T-helper 2 cell treated with Interferon-gamma antibody and Interleukin-4, amounts not matched to agents 5 μg/mL and 100 μg/mL, for 36 hours (primary cell): Measurements from ENCODE around the gene ZNF280D.

ENCODE experiments used
- DNase-seq: peaks from one replicate; pipeline ENCODE4 v3.0.0; 2021; ENCODE audit warnings: low spot score
- H3K27ac Mint-ChIP-seq: one replicate; pipeline ENCODE4 v1.8.0; 2021; ENCODE audit warnings: mild to moderate bottlenecking, mixed read lengths
- H3K27me3 Mint-ChIP-seq: one replicate; pipeline ENCODE4 v1.8.0; 2021; ENCODE audit warnings: low read depth, mixed read lengths
- H3K36me3 Mint-ChIP-seq: one replicate; pipeline ENCODE4 v1.8.0; 2021; ENCODE audit warnings: low read depth, mixed read lengths
- H3K4me1 Mint-ChIP-seq: one replicate; pipeline ENCODE4 v1.8.0; 2021; ENCODE audit warnings: low read depth, mixed read lengths
- H3K4me3 Mint-ChIP-seq: one replicate; pipeline ENCODE4 v1.8.0; 2022; ENCODE audit warnings: mild to moderate bottlenecking, moderate library complexity, mixed read lengths
- H3K9me3 Mint-ChIP-seq: one replicate; pipeline ENCODE4 v1.8.0; 2021; ENCODE audit warnings: mixed read lengths

Gene ZNF280D

GRCh38 chr15:56619887-56620286 is 113.4 kb downstream of the ZNF280D start:
- Mint-ChIP-seq H3K36me3 (no peaks in the 10 kb centered on the region), H3K9me3 (peaks cover 7% of the 10 kb centered on the region), H3K4me3 (no peak overlapping the region), H3K4me1 (peaks cover 4% of the 10 kb centered on the region), H3K27ac (no peak overlapping the region), H3K27me3 (peaks cover 13% of the 10 kb centered on the region)
- DNase-seq = no peak

DNA sequence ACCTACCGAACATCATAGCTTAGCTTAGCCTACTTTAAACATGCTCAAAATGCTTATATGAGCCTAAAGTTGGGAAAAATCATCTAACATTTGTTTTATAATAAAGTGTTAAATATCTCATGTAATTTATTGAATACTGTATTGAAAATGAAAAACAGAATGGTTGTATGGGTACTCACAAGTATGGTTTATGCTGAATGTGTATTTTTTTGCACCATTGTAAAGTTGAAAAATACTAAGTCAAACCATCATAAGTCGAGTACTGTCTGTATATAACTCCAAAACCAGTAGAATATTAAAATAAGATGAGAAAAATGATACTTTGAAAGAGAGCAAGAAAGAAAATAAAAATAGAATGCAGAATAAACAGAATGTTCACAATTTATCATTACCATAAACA is 115.7 kb downstream of the ZNF280D start:
- Mint-ChIP-seq H3K27me3 (peaks cover 30% of the 10 kb centered on the region), H3K36me3 (peaks cover 1% of the 10 kb centered on the region), H3K4me3 (no peak overlapping the region), H3K9me3 (peaks cover 7% of the 10 kb centered on the region), H3K27ac (no peak overlapping the region), H3K4me1 (peaks cover 9% of the 10 kb centered on the region)
- no peak for DNase-seq

DNA sequence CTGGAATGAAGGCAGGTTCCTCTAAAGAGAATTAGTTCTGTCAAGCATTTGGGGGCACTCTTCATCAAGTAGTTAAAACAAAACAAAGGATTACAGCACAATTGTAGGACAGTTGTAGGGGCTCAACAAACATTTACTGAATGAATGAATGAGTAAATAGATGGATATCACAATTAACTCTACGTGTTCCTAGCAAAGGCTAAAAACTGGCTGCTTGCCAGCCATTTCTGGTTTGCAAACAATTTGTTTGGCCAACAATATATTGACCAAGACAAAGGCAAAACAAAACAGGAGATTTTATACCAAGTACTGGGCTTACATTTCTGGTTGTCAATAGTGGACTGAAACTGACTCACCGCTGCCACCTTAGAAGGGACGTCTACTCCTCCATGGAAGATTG is 116.8 kb downstream of the ZNF280D start:
- no peak for DNase-seq
- no peak overlapping the region for H3K27ac Mint-ChIP-seq
- H3K4me1 Mint-ChIP-seq = peaks cover 9% of the 10 kb centered on the region
- H3K4me3 Mint-ChIP-seq = no peak overlapping the region
- H3K27me3 Mint-ChIP-seq = peaks cover 35% of the 10 kb centered on the region
- peaks cover 7% of the 10 kb centered on the region for H3K9me3 Mint-ChIP-seq
- H3K36me3 Mint-ChIP-seq = peaks cover 1% of the 10 kb centered on the region

- H3K36me3 Mint-ChIP-seq = peaks cover 1% of the 10 kb centered on the region
- no peak overlapping the region for H3K27ac Mint-ChIP-seq
- no peak for DNase-seq
- H3K27me3 Mint-ChIP-seq = peaks cover 47% of the 10 kb centered on the region
- H3K9me3 Mint-ChIP-seq = no peaks in the 10 kb centered on the region
- H3K4me1 Mint-ChIP-seq = peaks cover 5% of the 10 kb centered on the region
- H3K4me3 Mint-ChIP-seq = no peak overlapping the region
Measured at GRCh38 chr15:56613811-56614210, 119.5 kb downstream of the ZNF280D start.

- no peak for DNase-seq
- Mint-ChIP-seq H3K36me3 (peaks cover under 1% of the 10 kb centered on the region), H3K27ac (no peak overlapping the region)
Measured at GRCh38 chr15:56608993-56609392, 124.3 kb downstream of the ZNF280D start.

DNA sequence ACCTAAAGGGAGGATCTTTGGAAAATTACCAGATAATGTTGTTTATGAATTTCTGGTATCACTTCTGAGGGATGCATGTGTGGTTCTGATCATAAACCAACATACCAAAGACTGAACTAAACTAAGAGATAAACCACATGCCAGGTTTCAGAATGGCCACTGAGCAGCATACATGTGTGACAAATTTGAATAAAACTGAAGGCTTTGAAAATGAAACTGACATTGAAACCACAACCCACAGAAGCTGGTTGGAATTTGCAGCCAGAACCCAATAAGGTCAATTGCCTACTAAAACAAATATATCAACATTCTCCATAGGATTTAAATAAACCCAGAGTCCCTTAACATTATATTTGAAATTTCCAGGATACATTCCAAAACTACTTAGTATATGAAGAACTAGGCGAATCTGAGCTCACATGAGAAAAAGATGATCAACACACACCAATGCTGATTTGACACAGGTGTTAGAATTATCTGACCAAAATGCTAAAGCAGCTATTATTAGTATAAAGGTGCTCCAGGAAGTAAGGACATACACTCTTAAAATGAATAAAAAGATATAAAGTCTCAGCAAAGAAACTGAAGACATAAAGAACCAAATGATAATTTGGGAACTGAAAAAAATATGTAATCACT is 125.0 kb downstream of the ZNF280D start:
- Mint-ChIP-seq H3K27me3 (peaks cover 21% of the 10 kb centered on the region), H3K27ac (no peak overlapping the region), H3K36me3 (no peaks in the 10 kb centered on the region), H3K4me3 (no peak overlapping the region), H3K9me3 (no peaks in the 10 kb centered on the region), H3K4me1 (peaks cover 11% of the 10 kb centered on the region)
- DNase-seq = peak; percentile 6

More at GRCh38 chr15:56608993-56609392, 124.3 kb downstream of the ZNF280D start:
- H3K27me3 Mint-ChIP-seq = peaks cover 29% of the 10 kb centered on the region
- H3K4me1 Mint-ChIP-seq = peaks cover 15% of the 10 kb centered on the region
- no peaks in the 10 kb centered on the region for H3K9me3 Mint-ChIP-seq
- no peak overlapping the region for H3K4me3 Mint-ChIP-seq

- no peak for DNase-seq
- H3K4me1 Mint-ChIP-seq = no peaks in the 10 kb centered on the region
- peaks cover 13% of the 10 kb centered on the region for H3K9me3 Mint-ChIP-seq
- H3K27me3 Mint-ChIP-seq = peaks cover 2% of the 10 kb centered on the region
- no peak overlapping the region for H3K4me3 Mint-ChIP-seq
- H3K36me3 Mint-ChIP-seq = no peaks in the 10 kb centered on the region
- no peak overlapping the region for H3K27ac Mint-ChIP-seq
Measured at GRCh38 chr15:56602253-56602652, 131.1 kb downstream of the ZNF280D start.

- Mint-ChIP-seq H3K9me3 (peaks cover 13% of the 10 kb centered on the region), H3K36me3 (no peaks in the 10 kb centered on the region), H3K27ac (no peak overlapping the region), H3K27me3 (no peaks in the 10 kb centered on the region), H3K4me1 (no peaks in the 10 kb centered on the region), H3K4me3 (no peak overlapping the region)
- no peak for DNase-seq
Measured at GRCh38 chr15:56600380-56600779, 132.9 kb downstream of the ZNF280D start.

DNA sequence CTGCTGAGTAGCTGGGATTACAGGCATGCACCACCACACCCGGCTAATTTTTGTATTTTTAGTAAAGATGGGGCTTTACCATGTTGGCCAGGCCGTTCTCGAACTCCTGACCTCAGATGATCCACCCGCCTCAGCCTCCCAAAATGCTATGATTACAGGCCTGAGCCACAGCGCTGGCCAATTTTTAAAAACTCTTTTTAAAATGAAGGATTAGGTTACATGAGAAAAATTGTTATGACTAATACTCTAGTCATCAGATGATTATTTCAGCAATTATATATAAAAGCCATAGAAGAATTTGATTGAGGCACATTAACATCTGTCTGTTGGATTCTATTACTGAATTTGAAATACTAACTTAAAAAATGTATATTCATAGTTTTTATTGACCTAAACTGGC is 134.3 kb downstream of the ZNF280D start:
- Mint-ChIP-seq H3K9me3 (peaks cover 13% of the 10 kb centered on the region), H3K36me3 (no peaks in the 10 kb centered on the region), H3K4me3 (no peak overlapping the region), H3K27ac (no peak overlapping the region), H3K27me3 (peaks cover 5% of the 10 kb centered on the region), H3K4me1 (no peaks in the 10 kb centered on the region)
- no peak for DNase-seq

DNA sequence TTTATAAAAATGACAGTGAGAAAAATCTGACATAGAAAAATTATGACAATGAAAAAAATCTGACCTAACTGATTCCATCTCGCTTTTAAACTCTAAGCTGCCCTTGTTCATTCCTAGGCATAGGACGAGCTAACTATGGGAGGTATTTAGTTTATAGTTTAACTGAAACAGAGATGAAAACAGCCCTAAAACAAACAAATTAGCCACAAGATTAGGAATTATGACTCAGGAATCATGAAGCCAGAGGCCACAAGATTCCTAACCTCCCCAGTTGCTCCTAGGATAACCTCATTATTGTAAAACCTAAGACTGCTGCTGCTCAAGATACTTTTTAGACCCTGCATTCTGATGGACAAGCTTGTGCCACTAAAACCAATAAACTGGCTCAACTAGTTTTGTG is 145.6 kb downstream of the ZNF280D start:
- H3K9me3 Mint-ChIP-seq = peaks cover 40% of the 10 kb centered on the region
- no peaks in the 10 kb centered on the region for H3K36me3 Mint-ChIP-seq
- H3K27me3 Mint-ChIP-seq = no peaks in the 10 kb centered on the region
- no peak for DNase-seq
- H3K27ac Mint-ChIP-seq = no peak overlapping the region
- no peak overlapping the region for H3K4me3 Mint-ChIP-seq
- no peaks in the 10 kb centered on the region for H3K4me1 Mint-ChIP-seq

DNA sequence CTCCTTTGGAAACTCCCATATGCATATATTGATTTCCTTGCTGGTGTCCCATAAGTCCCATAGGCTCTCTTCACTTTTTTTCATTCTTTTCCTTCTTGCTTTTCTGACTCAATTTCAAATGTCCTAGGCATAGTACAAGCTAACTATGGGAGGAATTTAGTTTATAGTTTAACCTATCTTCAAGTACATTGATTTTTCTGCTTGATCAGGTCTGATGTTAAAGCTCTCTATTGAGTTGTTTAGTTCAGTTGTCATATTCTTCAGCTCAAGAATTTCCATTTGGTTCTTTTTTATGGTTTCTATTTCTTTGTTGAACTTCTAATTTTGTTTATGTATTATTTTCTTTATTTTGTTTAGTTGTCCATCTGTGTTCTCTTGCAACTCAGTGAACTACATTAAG is 147.1 kb downstream of the ZNF280D start:
- H3K4me3 Mint-ChIP-seq = no peak overlapping the region
- no peaks in the 10 kb centered on the region for H3K4me1 Mint-ChIP-seq
- H3K27ac Mint-ChIP-seq = no peak overlapping the region
- DNase-seq = no peak
- no peaks in the 10 kb centered on the region for H3K36me3 Mint-ChIP-seq
- H3K9me3 Mint-ChIP-seq = peaks cover 40% of the 10 kb centered on the region
- no peaks in the 10 kb centered on the region for H3K27me3 Mint-ChIP-seq

GRCh38 chr15:56582785-56583184 is 150.5 kb downstream of the ZNF280D start:
- Mint-ChIP-seq H3K27me3 (no peaks in the 10 kb centered on the region), H3K9me3 (peaks cover 30% of the 10 kb centered on the region), H3K4me1 (no peaks in the 10 kb centered on the region), H3K27ac (no peak overlapping the region), H3K36me3 (no peaks in the 10 kb centered on the region), H3K4me3 (no peak overlapping the region)
- no peak for DNase-seq
